Liver (tissue), 9 donors: Measurements from ENCODE around the gene MS4A5. TPM values are rescaled to one million over a fixed set of nuclear protein-coding genes. Genes with fewer than 3 reads are reported as not detected.

ENCODE experiments used
- DNase-seq: peaks from one replicate; pipeline ENCODE4 v3.0.0-alpha.2; 2017; ENCODE audit warnings: low spot score
- H3K27ac ChIP-seq, 2 donors: one replicate each; pipeline ENCODE4 v1.7.0; 2013; ENCODE audit warnings: inconsistent platforms in 2 of 2, low read length in 2 of 2, control low read depth in 1 of 2, low read depth in 1 of 2, mild to moderate bottlenecking in 1 of 2
- H3K27me3 ChIP-seq, 4 donors: one replicate each; pipeline versions ENCODE4 v1.6.1 to v1.7.0; 2013; ENCODE audit warnings: low read length in 3 of 4, inconsistent platforms in 1 of 4, mild to moderate bottlenecking in 1 of 4, moderate library complexity in 1 of 4; ENCODE audit not compliant: control insufficient read depth in 4 of 4, insufficient read depth in 4 of 4
- H3K36me3 ChIP-seq, 4 donors: one replicate each; pipeline versions ENCODE4 v1.6.1 to v1.7.0; 2013; ENCODE audit warnings: low read length in 3 of 4, mild to moderate bottlenecking in 3 of 4, low read depth in 1 of 4, moderate library complexity in 1 of 4; ENCODE audit not compliant: control insufficient read depth in 4 of 4, insufficient read depth in 3 of 4
- H3K4me1 ChIP-seq, 4 donors: one replicate each; pipeline versions ENCODE4 v1.6.1 to v1.7.0; 2013; ENCODE audit warnings: low read length in 3 of 4, mild to moderate bottlenecking in 3 of 4, moderate library complexity in 1 of 4; ENCODE audit not compliant: control insufficient read depth in 4 of 4, insufficient read depth in 4 of 4
- H3K4me3 ChIP-seq, 3 donors: one replicate each; pipeline versions ENCODE4 v1.6.1 to v1.7.0; 2013; ENCODE audit warnings: low read length in 3 of 3, control low read depth in 1 of 3, low read depth in 1 of 3, mild to moderate bottlenecking in 1 of 3
- H3K9ac ChIP-seq, 2 donors: one replicate each; pipeline ENCODE4 v1.7.0; 2013; ENCODE audit warnings: low read length in 2 of 2, mild to moderate bottlenecking in 2 of 2, moderate library complexity in 2 of 2, control low read depth in 1 of 2, low read depth in 1 of 2
- H3K9me3 ChIP-seq, 4 donors: one replicate each; pipeline versions ENCODE4 v1.6.1 to v1.7.0; 2013; ENCODE audit warnings: low read length in 3 of 4; ENCODE audit not compliant: control insufficient read depth in 4 of 4
- EGR1 ChIP-seq, 2 donors: IDR thresholded peaks; 2 replicates each; pipeline ENCODE4 v1.6.1; 2016 to 2018; ENCODE audit warnings: antibody characterized with exemption in 2 of 2, low read depth in 2 of 2
- FOXA1 ChIP-seq: IDR thresholded peaks from 2 replicates; pipeline ENCODE4 v1.6.1; 2016; ENCODE audit warnings: antibody characterized with exemption
- FOXA2 ChIP-seq: IDR thresholded peaks from 2 replicates; pipeline ENCODE4 v1.6.1; 2016; ENCODE audit warnings: antibody characterized with exemption
- GABPA ChIP-seq, 2 donors: IDR thresholded peaks in 1 of 2; conservative IDR thresholded peaks in 1 of 2; 2 replicates each; pipeline ENCODE4 v1.6.1; 2016; ENCODE audit warnings: antibody characterized with exemption in 2 of 2, mild to moderate bottlenecking in 1 of 2, moderate library complexity in 1 of 2
- HNF4A ChIP-seq, 2 donors: conservative IDR thresholded peaks; 2 replicates each; pipeline ENCODE4 v1.6.1; 2016; ENCODE audit warnings: antibody characterized with exemption in 2 of 2, mild to moderate bottlenecking in 2 of 2
- HNF4G ChIP-seq: IDR thresholded peaks from 2 replicates; pipeline ENCODE4 v1.6.1; 2016; ENCODE audit warnings: antibody characterized with exemption
- JUND ChIP-seq, 2 donors: IDR thresholded peaks; 2 replicates each; pipeline ENCODE4 v1.6.1; 2016; ENCODE audit warnings: antibody characterized with exemption in 2 of 2
- NR2F2 ChIP-seq: IDR thresholded peaks from 2 replicates; pipeline ENCODE4 v1.6.1; 2016; ENCODE audit warnings: antibody characterized with exemption
- RAD21 ChIP-seq, 2 donors: IDR thresholded peaks; 2 replicates each; pipeline ENCODE4 v1.6.1; 2016; ENCODE audit warnings: antibody characterized with exemption in 2 of 2, mild to moderate bottlenecking in 2 of 2
- RXRA ChIP-seq, 2 donors: IDR thresholded peaks; 2 replicates each; pipeline ENCODE4 v1.6.1; 2017 to 2018; ENCODE audit warnings: antibody characterized with exemption in 2 of 2, mild to moderate bottlenecking in 1 of 2
- SP1 ChIP-seq: IDR thresholded peaks from 2 replicates; pipeline ENCODE4 v1.6.1; 2018; ENCODE audit warnings: antibody characterized with exemption, mild to moderate bottlenecking
- TAF1 ChIP-seq: conservative IDR thresholded peaks from 2 replicates; pipeline ENCODE4 v1.6.1; 2016; ENCODE audit warnings: antibody characterized with exemption, mild to moderate bottlenecking
- YY1 ChIP-seq: IDR thresholded peaks from 2 replicates; pipeline ENCODE4 v1.6.1; 2016; ENCODE audit warnings: antibody characterized with exemption, mild to moderate bottlenecking
- WGBS: extraction: QIAGEN DNeasy Blood & Tissue Kit; methylation state at CpG from one replicate; pipeline ENCODE4 v1.1.7; 2013; 5-methylcytosine and 5-hydroxymethylcytosine counted together
- polyA plus RNA-seq, 2 donors: library from polyadenylated mRNA; stranded (reverse) in 1 of 2; unstranded in 1 of 2; fragments of 200-250 nt in 1 of 2; fragments of >200 nt in 1 of 2; fragmentation: Nextera tagmentation in 1 of 2; extraction: Ambion mirVana in 1 of 2; gene quantifications; one replicate each; pipeline versions ENCODE4 v1.2.1 to v1.2.3, GENCODE V29; 2013 to 2015
- total RNA-seq, 2 donors: library from RNA; depleted of rRNA; stranded (reverse); fragments of >200 nt; gene quantifications; one replicate each; pipeline ENCODE4 v1.2.3, GENCODE V29; 2014
- TF ChIP-seq, protein P1 (sequence below): IDR thresholded peaks from 2 replicates; pipeline ENCODE4 v1.6.1; 2016; ENCODE audit warnings: antibody characterized with exemption, mild to moderate bottlenecking
- TF ChIP-seq, protein P2 (sequence below): fragments of 150-350 bp; IDR thresholded peaks from 2 replicates; pipeline ENCODE4 v1.5.1; 2017; ENCODE audit warnings: improper control_type of control experiment, low read depth, low read length; ENCODE audit not compliant: missing input control
- TF ChIP-seq, protein P3 (sequence below): IDR thresholded peaks from 2 replicates; pipeline ENCODE4 v1.6.1; 2016; ENCODE audit warnings: antibody characterized with exemption
- TF ChIP-seq, protein P4 (sequence below): IDR thresholded peaks from 2 replicates; pipeline ENCODE4 v1.6.1; 2016; ENCODE audit warnings: antibody characterized with exemption
- TF ChIP-seq, protein P5 (sequence below): IDR thresholded peaks from 2 replicates; pipeline ENCODE4 v1.6.1; 2016; ENCODE audit warnings: antibody characterized with exemption
- donor health status: healthy.
- donor health status: healthy.
- donor health status: healthy.
- donor health status: healthy.
- donor health status: healthy.

The MS4A5 gene, protein sequence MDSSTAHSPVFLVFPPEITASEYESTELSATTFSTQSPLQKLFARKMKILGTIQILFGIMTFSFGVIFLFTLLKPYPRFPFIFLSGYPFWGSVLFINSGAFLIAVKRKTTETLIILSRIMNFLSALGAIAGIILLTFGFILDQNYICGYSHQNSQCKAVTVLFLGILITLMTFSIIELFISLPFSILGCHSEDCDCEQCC
- not detected for total RNA-seq
- not detected for polyA plus RNA-seq

DNA sequence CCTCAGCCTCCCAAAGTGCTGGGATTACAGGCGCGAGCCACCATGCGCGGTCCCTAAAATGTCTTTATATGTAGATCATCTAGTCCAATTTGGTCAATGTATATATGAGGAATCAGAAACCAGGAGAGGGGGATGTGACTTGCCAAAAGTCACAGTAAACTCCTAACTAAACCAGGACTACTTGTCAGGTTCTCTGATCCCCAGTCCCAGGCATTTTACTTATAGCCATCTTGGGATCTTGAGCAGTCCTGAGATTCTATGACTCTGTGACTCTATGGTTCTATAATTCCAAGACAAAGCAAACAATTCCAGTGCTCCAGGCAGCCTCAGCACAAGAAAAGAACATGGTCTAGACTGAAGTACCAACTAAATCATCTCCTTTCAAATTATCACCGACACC, at the start of gene MS4A5:
Gene MS4A5, plus strand, starts transcription at position 301 of the 400 bp plus-strand sequence. CDS start 103 bp downstream, outside the sequence.
- Histone ChIP-seq H3K36me3 (no peaks in the 10 kb centered on the region), H3K9me3 (no peaks in the 10 kb centered on the region), H3K9ac (no peak within 1 kb of the TSS), H3K4me1 (no peaks in the 10 kb centered on the region), H3K27me3 (no peaks in the 10 kb centered on the region), H3K4me3 (no peak within 1 kb of the TSS), H3K27ac (no peak within 1 kb of the TSS)
- 96% methylated on average over 5 of the region's 5 CpGs for WGBS
- no peak for DNase-seq
- TF ChIP-seq FOXA2 (no peak), JUND (IDR thresholded peaks at IDR 0.05) (no peak), SP1 (no peak), YY1 (no peak), NR2F2 (no peak), RAD21 (IDR thresholded peaks at IDR 0.05) (no peak), GABPA (IDR thresholded peaks at IDR 0.05 in 1 of 2, conservative IDR thresholded peaks at IDR 0.05 in 1 of 2) (no peak), TAF1 (no peak), FOXA1 (no peak), EGR1 (IDR thresholded peaks at IDR 0.05; ENCODE audit: low read depth in 2 of 2) (no peak), RXRA (IDR thresholded peaks at IDR 0.05) (no peak), HNF4A (conservative IDR thresholded peaks at IDR 0.05) (no peak), HNF4G (no peak)
- TF ChIP-seq, protein P1, sequence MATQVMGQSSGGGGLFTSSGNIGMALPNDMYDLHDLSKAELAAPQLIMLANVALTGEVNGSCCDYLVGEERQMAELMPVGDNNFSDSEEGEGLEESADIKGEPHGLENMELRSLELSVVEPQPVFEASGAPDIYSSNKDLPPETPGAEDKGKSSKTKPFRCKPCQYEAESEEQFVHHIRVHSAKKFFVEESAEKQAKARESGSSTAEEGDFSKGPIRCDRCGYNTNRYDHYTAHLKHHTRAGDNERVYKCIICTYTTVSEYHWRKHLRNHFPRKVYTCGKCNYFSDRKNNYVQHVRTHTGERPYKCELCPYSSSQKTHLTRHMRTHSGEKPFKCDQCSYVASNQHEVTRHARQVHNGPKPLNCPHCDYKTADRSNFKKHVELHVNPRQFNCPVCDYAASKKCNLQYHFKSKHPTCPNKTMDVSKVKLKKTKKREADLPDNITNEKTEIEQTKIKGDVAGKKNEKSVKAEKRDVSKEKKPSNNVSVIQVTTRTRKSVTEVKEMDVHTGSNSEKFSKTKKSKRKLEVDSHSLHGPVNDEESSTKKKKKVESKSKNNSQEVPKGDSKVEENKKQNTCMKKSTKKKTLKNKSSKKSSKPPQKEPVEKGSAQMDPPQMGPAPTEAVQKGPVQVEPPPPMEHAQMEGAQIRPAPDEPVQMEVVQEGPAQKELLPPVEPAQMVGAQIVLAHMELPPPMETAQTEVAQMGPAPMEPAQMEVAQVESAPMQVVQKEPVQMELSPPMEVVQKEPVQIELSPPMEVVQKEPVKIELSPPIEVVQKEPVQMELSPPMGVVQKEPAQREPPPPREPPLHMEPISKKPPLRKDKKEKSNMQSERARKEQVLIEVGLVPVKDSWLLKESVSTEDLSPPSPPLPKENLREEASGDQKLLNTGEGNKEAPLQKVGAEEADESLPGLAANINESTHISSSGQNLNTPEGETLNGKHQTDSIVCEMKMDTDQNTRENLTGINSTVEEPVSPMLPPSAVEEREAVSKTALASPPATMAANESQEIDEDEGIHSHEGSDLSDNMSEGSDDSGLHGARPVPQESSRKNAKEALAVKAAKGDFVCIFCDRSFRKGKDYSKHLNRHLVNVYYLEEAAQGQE: no peak
- TF ChIP-seq, protein P2, sequence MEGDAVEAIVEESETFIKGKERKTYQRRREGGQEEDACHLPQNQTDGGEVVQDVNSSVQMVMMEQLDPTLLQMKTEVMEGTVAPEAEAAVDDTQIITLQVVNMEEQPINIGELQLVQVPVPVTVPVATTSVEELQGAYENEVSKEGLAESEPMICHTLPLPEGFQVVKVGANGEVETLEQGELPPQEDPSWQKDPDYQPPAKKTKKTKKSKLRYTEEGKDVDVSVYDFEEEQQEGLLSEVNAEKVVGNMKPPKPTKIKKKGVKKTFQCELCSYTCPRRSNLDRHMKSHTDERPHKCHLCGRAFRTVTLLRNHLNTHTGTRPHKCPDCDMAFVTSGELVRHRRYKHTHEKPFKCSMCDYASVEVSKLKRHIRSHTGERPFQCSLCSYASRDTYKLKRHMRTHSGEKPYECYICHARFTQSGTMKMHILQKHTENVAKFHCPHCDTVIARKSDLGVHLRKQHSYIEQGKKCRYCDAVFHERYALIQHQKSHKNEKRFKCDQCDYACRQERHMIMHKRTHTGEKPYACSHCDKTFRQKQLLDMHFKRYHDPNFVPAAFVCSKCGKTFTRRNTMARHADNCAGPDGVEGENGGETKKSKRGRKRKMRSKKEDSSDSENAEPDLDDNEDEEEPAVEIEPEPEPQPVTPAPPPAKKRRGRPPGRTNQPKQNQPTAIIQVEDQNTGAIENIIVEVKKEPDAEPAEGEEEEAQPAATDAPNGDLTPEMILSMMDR: no peak
- TF ChIP-seq, protein P3, sequence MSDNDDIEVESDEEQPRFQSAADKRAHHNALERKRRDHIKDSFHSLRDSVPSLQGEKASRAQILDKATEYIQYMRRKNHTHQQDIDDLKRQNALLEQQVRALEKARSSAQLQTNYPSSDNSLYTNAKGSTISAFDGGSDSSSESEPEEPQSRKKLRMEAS: no peak
- TF ChIP-seq, protein P4, sequence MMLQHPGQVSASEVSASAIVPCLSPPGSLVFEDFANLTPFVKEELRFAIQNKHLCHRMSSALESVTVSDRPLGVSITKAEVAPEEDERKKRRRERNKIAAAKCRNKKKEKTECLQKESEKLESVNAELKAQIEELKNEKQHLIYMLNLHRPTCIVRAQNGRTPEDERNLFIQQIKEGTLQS: no peak
- TF ChIP-seq, protein P5, sequence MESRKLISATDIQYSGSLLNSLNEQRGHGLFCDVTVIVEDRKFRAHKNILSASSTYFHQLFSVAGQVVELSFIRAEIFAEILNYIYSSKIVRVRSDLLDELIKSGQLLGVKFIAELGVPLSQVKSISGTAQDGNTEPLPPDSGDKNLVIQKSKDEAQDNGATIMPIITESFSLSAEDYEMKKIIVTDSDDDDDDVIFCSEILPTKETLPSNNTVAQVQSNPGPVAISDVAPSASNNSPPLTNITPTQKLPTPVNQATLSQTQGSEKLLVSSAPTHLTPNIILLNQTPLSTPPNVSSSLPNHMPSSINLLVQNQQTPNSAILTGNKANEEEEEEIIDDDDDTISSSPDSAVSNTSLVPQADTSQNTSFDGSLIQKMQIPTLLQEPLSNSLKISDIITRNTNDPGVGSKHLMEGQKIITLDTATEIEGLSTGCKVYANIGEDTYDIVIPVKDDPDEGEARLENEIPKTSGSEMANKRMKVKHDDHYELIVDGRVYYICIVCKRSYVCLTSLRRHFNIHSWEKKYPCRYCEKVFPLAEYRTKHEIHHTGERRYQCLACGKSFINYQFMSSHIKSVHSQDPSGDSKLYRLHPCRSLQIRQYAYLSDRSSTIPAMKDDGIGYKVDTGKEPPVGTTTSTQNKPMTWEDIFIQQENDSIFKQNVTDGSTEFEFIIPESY: no peak
